Stomach (tissue), 4 donors: Measurements from ENCODE around the gene CDH23.

ENCODE experiments used
- CTCF ChIP-seq, 7 experiments: fragments of 450-650 bp in 4 of 7; fragments of 200-600 bp in 3 of 7; sonication (generic) in 3 of 7; IDR thresholded peaks; one replicate each; pipeline ENCODE4 v1.5.1; 2016 to 2019; ENCODE audit warnings: antibody characterized with exemption in 7 of 7, control low read depth in 2 of 7, mild to moderate bottlenecking in 1 of 7
- EP300 ChIP-seq: sonication (generic); formaldehyde crosslinking; IDR thresholded peaks from one replicate; pipeline ENCODE4 v1.6.1; 2017; ENCODE audit warnings: antibody characterized with exemption
- POLR2A ChIP-seq, 4 donors: fragments of 450-650 bp; IDR thresholded peaks; one replicate each; pipeline ENCODE4 v1.6.1; 2016; ENCODE audit warnings: antibody characterized with exemption in 4 of 4, control low read depth in 2 of 4, mild to moderate bottlenecking in 1 of 4, moderate library complexity in 1 of 4
- POLR2AphosphoS5 ChIP-seq, 3 donors: sonication (generic); formaldehyde crosslinking; IDR thresholded peaks; one replicate each; pipeline ENCODE4 v1.6.1; 2016; ENCODE audit warnings: antibody characterized with exemption in 3 of 3

GRCh38 chr10:71494980-71495381, 98.3 kb downstream of the CDH23 start:
- TF ChIP-seq POLR2AphosphoS5 (IDR thresholded peaks at IDR 0.05) (no peak), CTCF (IDR thresholded peaks at IDR 0.05) (no peak), EP300 (no peak), POLR2A (IDR thresholded peaks at IDR 0.05) (no peak)
